ENCODE data around the gene GPR150. TPM values are rescaled to one million over a fixed set of nuclear protein-coding genes. Genes with fewer than 3 reads are reported as not detected.

The GPR150 gene
- total RNA-seq (2022) (0.17 and 0.24 TPM in 2 replicates), Bru-seq, nascent RNA (percentile 16 among the genes with signal in this experiment), BruChase-seq, experiment 1, labeled RNA remaining after a 6-hour chase (not detected), BruChase-seq, experiment 2, labeled RNA remaining after a 2-hour chase (percentile 17 among the genes with signal in this experiment)
- long read RNA-seq = 0 reads

DNA sequence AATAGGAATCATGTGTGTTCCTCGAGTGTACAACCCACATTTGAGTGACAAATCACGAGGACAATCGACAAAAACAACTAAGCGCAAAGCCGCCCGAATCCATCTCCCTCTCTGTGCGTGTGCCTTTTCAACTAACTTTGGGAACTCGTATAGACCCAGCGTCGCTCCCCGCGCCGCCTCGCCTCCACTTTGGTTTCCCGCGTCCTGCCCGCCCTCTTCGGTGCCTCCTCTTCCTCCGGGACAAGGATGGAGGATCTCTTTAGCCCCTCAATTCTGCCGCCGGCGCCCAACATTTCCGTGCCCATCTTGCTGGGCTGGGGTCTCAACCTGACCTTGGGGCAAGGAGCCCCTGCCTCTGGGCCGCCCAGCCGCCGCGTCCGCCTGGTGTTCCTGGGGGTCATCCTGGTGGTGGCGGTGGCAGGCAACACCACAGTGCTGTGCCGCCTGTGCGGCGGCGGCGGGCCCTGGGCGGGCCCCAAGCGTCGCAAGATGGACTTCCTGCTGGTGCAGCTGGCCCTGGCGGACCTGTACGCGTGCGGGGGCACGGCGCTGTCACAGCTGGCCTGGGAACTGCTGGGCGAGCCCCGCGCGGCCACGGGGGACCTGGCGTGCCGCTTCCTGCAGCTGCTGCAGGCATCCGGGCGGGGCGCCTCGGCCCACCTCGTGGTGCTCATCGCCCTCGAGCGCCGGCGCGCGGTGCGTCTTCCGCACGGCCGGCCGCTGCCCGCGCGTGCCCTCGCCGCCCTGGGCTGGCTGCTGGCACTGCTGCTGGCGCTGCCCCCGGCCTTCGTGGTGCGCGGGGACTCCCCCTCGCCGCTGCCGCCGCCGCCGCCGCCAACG lies at the start of gene GPR150:
Gene GPR150 (plus strand): TSS at position 58 of the 840 bp plus-strand sequence. CDS start 189 bp downstream, at position 247.
- intact Hi-C loops (cut with micrococcal nuclease; ENCODE audit: unreplicated experiment) = no loop called here
- peaks cover 35% of the 10 kb centered on the region for H3K27me3 Mint-ChIP-seq (ENCODE audit: unreplicated experiment)
- H3K9me3 Mint-ChIP-seq (ENCODE audit: low read depth, unreplicated experiment) = no peaks in the 10 kb centered on the region
- BruUV-seq (replicated peaks) = no TSS peak
- peaks cover 10% of the 10 kb centered on the region for H3K36me3 Mint-ChIP-seq (ENCODE audit: insufficient read depth, unreplicated experiment)
- TF ChIP-seq, protein P1, sequence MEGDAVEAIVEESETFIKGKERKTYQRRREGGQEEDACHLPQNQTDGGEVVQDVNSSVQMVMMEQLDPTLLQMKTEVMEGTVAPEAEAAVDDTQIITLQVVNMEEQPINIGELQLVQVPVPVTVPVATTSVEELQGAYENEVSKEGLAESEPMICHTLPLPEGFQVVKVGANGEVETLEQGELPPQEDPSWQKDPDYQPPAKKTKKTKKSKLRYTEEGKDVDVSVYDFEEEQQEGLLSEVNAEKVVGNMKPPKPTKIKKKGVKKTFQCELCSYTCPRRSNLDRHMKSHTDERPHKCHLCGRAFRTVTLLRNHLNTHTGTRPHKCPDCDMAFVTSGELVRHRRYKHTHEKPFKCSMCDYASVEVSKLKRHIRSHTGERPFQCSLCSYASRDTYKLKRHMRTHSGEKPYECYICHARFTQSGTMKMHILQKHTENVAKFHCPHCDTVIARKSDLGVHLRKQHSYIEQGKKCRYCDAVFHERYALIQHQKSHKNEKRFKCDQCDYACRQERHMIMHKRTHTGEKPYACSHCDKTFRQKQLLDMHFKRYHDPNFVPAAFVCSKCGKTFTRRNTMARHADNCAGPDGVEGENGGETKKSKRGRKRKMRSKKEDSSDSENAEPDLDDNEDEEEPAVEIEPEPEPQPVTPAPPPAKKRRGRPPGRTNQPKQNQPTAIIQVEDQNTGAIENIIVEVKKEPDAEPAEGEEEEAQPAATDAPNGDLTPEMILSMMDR (IDR thresholded peaks at IDR 0.05; ENCODE audit: unreplicated experiment) = no peak
- peak; percentile 64 for DNase-seq
- H3K4me1 Mint-ChIP-seq (ENCODE audit: low read depth, unreplicated experiment) = peaks cover 9% of the 10 kb centered on the region
- no peak within 1 kb of the TSS for H3K27ac Mint-ChIP-seq (ENCODE audit: unreplicated experiment)
- H3K4me3 Mint-ChIP-seq (ENCODE audit: low read depth, unreplicated experiment) = peak within 1 kb of the TSS; percentile 73
- CTCF ChIA-PET = no interaction called here

DNA sequence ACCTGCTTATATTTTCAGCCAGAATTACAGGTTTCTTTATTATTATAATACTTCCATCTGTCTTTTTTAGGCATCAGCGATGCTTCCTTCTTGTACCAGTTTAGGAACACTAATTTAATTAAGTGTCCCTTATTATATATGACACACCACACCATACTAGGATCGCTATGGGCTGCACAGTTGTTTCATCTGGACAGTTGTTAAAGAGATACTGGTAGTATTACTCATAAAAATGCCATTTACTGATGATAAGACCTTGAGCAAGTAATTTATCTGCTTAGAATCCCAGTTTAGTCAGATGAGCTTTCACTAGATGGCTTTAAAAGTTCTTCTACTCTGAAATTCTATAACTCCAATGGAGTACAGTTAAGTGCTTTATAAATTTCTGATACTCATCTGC lies 47.9 kb upstream of the GPR150 start:
- H3K27me3 Mint-ChIP-seq (ENCODE audit: unreplicated experiment) = no peaks in the 10 kb centered on the region
- no peak for DNase-seq
- CTCF ChIA-PET = no interaction called here
- H3K9me3 Mint-ChIP-seq (ENCODE audit: low read depth, unreplicated experiment) = peaks cover 3% of the 10 kb centered on the region
- no TSS peak for BruUV-seq (replicated peaks)
- H3K4me3 Mint-ChIP-seq (ENCODE audit: low read depth, unreplicated experiment) = no peak overlapping the region
- H3K36me3 Mint-ChIP-seq (ENCODE audit: insufficient read depth, unreplicated experiment) = no peaks in the 10 kb centered on the region
- intact Hi-C loops (cut with micrococcal nuclease; ENCODE audit: unreplicated experiment) = no loop called here
- no peak overlapping the region for H3K27ac Mint-ChIP-seq (ENCODE audit: unreplicated experiment)
- no peaks in the 10 kb centered on the region for H3K4me1 Mint-ChIP-seq (ENCODE audit: low read depth, unreplicated experiment)
- TF ChIP-seq, protein P1 (IDR thresholded peaks at IDR 0.05; ENCODE audit: unreplicated experiment) = no peak

DNA sequence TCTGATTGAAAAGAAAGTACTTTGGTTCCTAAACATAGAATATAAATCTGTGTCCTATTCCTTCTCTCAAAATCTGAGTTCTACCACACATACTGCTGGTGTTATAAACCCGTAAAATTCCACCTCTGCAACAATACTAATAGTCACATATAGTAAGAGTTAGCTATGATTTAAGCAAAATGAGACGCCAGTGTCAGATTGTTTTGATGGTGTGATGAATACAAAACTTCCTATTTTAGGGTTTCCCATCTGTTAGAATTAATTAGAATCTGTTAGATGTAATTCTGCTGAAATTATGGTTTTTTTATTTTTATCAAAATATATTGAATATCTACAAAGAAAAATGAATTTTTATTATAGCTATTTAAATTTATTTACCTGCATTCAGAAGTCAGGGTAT lies 38.3 kb upstream of the GPR150 start:
- TF ChIP-seq, protein P1 (IDR thresholded peaks at IDR 0.05; ENCODE audit: unreplicated experiment) = no peak
- H3K36me3 Mint-ChIP-seq (ENCODE audit: insufficient read depth, unreplicated experiment) = no peaks in the 10 kb centered on the region
- no TSS peak for BruUV-seq (replicated peaks)
- CTCF ChIA-PET = no interaction called here
- intact Hi-C loops (cut with micrococcal nuclease; ENCODE audit: unreplicated experiment) = no loop called here
- H3K9me3 Mint-ChIP-seq (ENCODE audit: low read depth, unreplicated experiment) = no peaks in the 10 kb centered on the region
- H3K27ac Mint-ChIP-seq (ENCODE audit: unreplicated experiment) = no peak overlapping the region
- DNase-seq = no peak
- no peak overlapping the region for H3K4me3 Mint-ChIP-seq (ENCODE audit: low read depth, unreplicated experiment)
- H3K27me3 Mint-ChIP-seq (ENCODE audit: unreplicated experiment) = no peaks in the 10 kb centered on the region
- H3K4me1 Mint-ChIP-seq (ENCODE audit: low read depth, unreplicated experiment) = no peaks in the 10 kb centered on the region

DNA sequence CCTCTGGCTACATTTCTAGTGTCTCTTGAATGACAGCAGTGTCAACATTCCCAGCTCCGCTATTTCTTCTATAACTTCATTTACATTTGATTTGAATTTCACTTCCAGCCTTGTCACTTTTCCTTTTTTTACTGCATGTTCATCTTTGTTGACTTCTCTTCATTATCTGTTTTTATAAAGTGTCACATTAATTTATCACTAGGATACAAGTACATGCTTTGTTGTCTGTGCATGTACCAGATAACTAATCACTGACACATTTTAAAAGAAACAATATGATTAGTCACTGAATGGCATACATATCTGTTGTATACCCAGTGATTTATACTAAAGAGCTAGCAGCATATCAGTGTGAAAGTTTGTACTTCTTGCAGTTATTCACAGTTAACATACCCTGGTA lies 35.9 kb upstream of the GPR150 start:
- Mint-ChIP-seq H3K36me3 (ENCODE audit: insufficient read depth, unreplicated experiment) (no peaks in the 10 kb centered on the region), H3K27me3 (ENCODE audit: unreplicated experiment) (no peaks in the 10 kb centered on the region), H3K4me1 (ENCODE audit: low read depth, unreplicated experiment) (no peaks in the 10 kb centered on the region), H3K4me3 (ENCODE audit: low read depth, unreplicated experiment) (no peak overlapping the region), H3K9me3 (ENCODE audit: low read depth, unreplicated experiment) (no peaks in the 10 kb centered on the region), H3K27ac (ENCODE audit: unreplicated experiment) (no peak overlapping the region)
- intact Hi-C loops (cut with micrococcal nuclease; ENCODE audit: unreplicated experiment) = no loop called here
- no TSS peak for BruUV-seq (replicated peaks)
- CTCF ChIA-PET = no interaction called here
- TF ChIP-seq, protein P1 (IDR thresholded peaks at IDR 0.05; ENCODE audit: unreplicated experiment) = no peak
- no peak for DNase-seq

Measured in Calu3 (cell line).